Measurements from ENCODE around the gene RAB30. TPM values are rescaled to one million over a fixed set of nuclear protein-coding genes. Genes with fewer than 3 reads are reported as not detected.

Gene RAB30
- total RNA-seq, 1 donor from 2014 or later = 7.7 TPM

DNA sequence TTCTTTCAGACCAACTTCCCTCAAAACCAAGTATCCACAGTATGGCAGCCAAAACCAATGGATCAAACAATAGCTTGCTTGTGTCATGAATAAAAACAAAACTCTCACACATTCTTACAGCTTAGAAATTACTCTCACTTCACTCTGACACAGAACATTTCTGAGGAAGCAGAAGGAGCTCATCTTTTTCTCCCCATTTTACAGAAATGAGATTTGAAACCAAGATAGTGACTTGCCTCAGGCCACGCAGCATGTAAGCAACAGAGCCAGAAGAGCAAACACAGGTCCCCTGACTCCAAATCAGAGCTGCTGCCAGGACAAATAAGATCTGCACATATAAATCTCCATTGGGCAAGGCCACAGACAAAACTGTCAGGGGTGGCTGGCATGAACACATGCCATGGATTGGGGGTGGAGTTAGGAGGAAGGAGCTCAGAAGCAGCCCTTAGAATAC is 64.8 kb downstream of the RAB30 start:
- no peaks in the 10 kb centered on the region for H3K36me3 ChIP-seq
- intact Hi-C loops (cut with DNase I) = no loop called here
- H3K4me3 ChIP-seq = no peak overlapping the region
- H3K27ac ChIP-seq = no peak overlapping the region
- H3K9me3 ChIP-seq = no peaks in the 10 kb centered on the region
- peaks cover 5 to 17% of the 10 kb centered on the region in 2 donors for H3K4me1 ChIP-seq
- H3K27me3 ChIP-seq = no peaks in the 10 kb centered on the region
- DNase-seq (ENCODE audit: low spot score in 2 of 2) = no peak
- TF ChIP-seq, protein P1, sequence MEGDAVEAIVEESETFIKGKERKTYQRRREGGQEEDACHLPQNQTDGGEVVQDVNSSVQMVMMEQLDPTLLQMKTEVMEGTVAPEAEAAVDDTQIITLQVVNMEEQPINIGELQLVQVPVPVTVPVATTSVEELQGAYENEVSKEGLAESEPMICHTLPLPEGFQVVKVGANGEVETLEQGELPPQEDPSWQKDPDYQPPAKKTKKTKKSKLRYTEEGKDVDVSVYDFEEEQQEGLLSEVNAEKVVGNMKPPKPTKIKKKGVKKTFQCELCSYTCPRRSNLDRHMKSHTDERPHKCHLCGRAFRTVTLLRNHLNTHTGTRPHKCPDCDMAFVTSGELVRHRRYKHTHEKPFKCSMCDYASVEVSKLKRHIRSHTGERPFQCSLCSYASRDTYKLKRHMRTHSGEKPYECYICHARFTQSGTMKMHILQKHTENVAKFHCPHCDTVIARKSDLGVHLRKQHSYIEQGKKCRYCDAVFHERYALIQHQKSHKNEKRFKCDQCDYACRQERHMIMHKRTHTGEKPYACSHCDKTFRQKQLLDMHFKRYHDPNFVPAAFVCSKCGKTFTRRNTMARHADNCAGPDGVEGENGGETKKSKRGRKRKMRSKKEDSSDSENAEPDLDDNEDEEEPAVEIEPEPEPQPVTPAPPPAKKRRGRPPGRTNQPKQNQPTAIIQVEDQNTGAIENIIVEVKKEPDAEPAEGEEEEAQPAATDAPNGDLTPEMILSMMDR (IDR thresholded peaks at IDR 0.05) = no peak

DNA sequence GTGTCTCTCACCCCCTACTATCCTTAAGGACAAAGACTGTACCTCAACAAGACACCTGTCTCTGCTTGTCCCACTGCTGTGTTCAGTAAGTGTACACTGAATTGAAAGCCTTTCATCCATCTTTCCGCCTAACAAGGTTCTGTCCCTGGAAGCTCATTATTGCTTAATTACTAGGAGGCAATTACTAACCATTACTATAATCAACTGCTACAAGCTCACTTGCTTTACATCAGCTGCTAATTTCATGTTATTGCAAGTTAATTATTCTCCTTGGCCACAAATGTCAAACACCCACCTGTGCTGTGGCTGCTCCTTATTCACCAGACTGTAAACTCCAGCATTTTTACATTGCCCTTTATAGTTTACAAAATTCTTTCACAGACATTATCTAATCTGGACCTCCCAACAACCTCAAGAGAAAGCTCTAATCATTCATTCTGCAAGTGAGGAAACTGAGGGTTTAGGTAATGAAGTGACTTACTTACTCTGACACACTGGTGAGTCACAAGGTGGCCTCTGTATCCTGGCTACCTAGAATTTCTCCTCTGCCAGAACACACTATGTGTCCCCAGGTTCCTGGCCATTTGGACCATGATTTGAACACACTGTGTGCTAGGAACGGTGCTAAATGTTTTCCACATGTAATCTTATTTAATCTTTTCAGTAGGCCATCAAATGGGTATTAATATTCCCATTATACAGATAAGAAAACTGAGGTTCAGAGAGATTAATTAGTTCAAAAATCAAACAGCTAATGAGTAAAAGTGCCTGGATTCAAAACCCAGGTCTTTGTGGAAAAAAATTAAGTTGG is 66.7 kb downstream of the RAB30 start:
- no peaks in the 10 kb centered on the region for H3K9me3 ChIP-seq
- no peak overlapping the region for H3K27ac ChIP-seq
- no peak overlapping the region for H3K4me3 ChIP-seq
- intact Hi-C loops (cut with DNase I) = no loop called here
- no peaks in the 10 kb centered on the region for H3K27me3 ChIP-seq
- TF ChIP-seq, protein P1 (IDR thresholded peaks at IDR 0.05) = no peak
- no peak for DNase-seq (ENCODE audit: low spot score in 2 of 2)
- no peaks in the 10 kb centered on the region for H3K36me3 ChIP-seq
- H3K4me1 ChIP-seq = peaks cover 5 to 13% of the 10 kb centered on the region in 2 donors

DNA sequence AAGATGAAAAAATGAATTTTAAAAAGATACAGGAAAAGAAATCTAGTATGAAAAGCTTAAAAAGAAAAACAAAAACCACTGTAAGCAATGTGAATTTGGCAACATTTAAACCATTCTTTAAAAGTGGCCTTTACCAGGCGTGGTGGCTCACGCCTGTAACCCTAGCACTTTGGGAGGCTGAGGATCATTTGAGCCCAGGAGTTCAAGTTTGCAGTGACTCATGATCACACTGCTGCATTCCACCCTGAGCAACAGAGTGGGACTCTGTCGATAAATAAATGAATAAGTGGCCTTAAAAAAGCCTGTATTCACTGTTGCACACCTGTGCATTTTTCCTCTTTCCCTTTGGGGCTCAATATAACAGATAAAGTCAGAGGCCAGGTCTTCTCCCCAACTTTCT is 69.2 kb downstream of the RAB30 start:
- TF ChIP-seq, protein P1 (IDR thresholded peaks at IDR 0.05) = no peak
- Histone ChIP-seq H3K36me3 (no peaks in the 10 kb centered on the region), H3K9me3 (no peaks in the 10 kb centered on the region), H3K4me3 (no peak overlapping the region), H3K27ac (no peak overlapping the region), H3K27me3 (no peaks in the 10 kb centered on the region), H3K4me1 (peaks cover 0 to 1% of the 10 kb centered on the region in 2 donors)
- intact Hi-C loops (cut with DNase I) = no loop called here
- no peak for DNase-seq (ENCODE audit: low spot score in 2 of 2)

DNA sequence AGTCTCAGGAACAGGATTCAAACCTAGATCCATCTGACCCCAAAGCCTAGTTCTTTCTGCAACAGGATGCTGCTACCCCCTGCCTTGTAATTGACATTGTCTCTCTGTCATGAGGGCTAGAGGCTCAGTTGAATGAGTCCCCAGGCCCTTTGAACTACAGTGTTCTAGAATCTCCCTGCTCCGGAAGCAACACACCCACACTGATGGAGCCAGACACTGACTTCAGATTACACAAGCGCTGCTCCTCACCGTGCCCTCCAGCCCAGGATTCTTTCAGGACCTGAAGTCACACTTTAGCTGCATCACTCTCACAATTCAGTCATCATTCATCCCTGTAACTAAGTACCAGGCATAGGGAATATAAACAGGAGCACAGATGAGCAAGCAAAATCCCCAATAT is 69.6 kb downstream of the RAB30 start:
- H3K9me3 ChIP-seq = no peaks in the 10 kb centered on the region
- H3K4me1 ChIP-seq = no peaks in the 10 kb centered on the region
- H3K4me3 ChIP-seq = no peak overlapping the region
- DNase-seq (ENCODE audit: low spot score in 2 of 2) = no peak
- TF ChIP-seq, protein P1 (IDR thresholded peaks at IDR 0.05) = no peak
- no peak overlapping the region for H3K27ac ChIP-seq
- no peaks in the 10 kb centered on the region for H3K27me3 ChIP-seq
- H3K36me3 ChIP-seq = no peaks in the 10 kb centered on the region
- intact Hi-C loops (cut with DNase I) = no loop called here

DNA sequence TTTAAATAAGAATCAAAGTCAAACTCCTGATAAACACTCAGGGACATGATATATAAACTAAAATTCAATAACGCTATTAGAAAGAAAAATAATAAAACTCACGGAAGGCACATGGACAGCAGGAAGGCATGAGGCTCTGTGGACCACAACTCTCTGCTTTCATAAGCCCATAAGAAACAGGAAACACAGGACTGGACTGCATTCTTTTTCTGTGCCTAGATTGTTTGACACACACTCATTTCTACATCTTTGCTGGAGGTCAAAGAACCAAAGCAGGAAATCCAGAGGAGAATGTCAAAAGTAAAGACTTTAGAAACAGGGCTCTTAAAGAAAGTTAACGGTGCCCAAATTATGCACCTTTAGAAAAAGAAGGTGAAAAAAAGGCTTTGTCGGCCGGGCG is 71.3 kb downstream of the RAB30 start:
- TF ChIP-seq, protein P1 (IDR thresholded peaks at IDR 0.05) = no peak

More for the DNA sequence above, 71.3 kb downstream of the RAB30 start:
- intact Hi-C loops (cut with DNase I) = no loop called here
- Histone ChIP-seq H3K4me1 (peaks cover 0 to 4% of the 10 kb centered on the region in 2 donors), H3K27me3 (no peaks in the 10 kb centered on the region), H3K4me3 (no peak overlapping the region), H3K9me3 (no peaks in the 10 kb centered on the region), H3K27ac (no peak overlapping the region), H3K36me3 (no peaks in the 10 kb centered on the region)
- DNase-seq (ENCODE audit: low spot score in 2 of 2) = no peak

Measured in ascending aorta (tissue), 2 donors.